GM19467 (cell line): Measurements from ENCODE around the gene ADAMTSL5.
"Not testable (repeated sequence)": the region's sequence is repeated elsewhere in the genome, so short reads cannot be mapped to it uniquely, and the experiment has no call there.

ENCODE experiments used
- ATAC-seq: cut with Tn5 transposase; IDR thresholded peaks from one replicate; pipeline ENCODE4 v1.9.1; 2021; ENCODE audit warnings: mild to moderate bottlenecking, moderate library complexity; ENCODE audit not compliant: unreplicated experiment

ADAMTSL5 gene

GRCh38 chr19:1513499-1514294, 878 bp upstream of the ADAMTSL5 start:
- no peak for ATAC-seq

DNA sequence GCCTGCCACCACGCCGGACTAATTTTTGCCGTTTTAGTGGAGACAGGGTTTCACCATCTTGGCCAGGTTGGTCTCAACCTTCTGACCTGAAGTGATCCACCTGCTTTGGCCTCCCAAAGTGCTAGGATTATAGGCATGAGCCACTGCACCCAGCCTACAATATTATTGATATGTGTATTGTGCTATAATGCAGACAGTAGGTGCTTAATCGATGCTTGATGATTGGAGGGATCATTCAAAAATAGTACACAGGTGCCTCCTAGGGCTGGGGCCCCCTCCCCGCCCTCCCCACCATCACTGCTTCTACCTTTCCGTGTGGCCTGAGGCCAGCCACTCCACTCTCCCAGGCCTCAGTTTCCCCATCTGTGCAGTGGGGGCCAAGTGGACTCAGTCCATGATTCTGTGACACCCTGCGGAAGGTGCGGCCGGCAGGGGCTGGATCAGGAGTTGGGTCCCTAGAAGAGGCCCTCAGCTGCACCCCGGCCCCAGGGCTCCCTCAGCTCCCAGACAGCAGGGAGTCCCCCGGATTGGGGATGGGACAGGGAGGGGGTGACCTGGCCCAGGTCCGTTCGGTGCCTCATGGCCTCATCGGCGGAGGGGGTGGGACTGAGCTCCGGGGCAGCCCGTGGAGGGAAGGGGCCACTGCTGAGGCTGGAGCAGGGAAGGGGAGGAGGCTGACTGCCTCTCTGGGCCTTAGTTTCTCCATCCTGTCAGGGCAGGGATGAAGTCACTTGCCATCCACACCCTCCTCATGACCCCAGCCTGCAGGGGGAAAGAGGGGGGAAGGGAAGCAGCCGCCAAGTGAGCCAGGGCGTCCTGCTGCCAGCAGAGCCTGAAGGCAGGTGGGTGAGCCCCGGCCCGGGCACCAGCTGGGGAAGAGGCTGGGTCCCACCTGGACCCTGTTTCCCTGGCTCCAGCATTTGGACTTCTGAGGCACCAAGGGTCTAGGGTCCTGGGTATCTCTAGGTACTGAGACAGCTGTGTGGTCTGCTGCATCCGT, 1.2 kb downstream of the ADAMTSL5 start:
- ATAC-seq = no peak

DNA sequence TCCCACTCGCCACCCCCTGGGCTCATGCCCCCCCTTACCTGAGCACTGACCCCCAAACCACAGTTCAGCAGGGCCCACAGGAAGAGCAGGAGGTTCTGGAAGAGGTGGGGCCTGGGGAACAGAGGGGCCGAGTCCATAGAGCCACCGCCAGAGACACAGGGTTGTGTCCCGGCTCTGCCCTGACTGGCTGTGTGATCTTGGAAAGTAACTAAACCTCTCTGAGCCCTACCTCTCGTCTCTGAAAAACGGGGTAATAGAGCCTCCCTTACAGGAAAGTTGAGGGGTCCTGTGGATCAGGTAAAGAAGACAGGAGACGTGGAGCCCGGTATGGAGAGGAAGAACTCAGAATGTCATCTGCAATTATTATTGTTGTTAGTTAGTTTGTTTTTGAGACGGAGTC, 2.0 kb downstream of the ADAMTSL5 start:
- no peak for ATAC-seq

DNA sequence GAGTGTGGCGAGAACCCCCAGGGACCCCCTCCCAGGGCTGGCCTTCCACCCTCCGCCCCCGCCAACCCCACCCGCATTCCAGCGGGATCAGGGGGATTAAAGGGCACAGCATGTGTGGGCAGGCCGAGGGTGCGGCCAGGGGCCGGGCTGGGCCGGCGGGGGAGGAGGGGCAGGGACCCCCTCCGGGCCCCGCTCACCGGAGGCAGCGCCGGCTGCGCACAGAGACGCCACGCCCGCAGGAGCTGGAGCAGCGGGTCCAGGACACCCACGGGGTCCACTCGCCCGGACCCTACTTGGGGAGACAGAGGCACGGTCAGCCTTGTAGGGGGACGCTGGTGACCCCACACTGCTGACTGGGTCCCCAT, 2.4 kb downstream of the ADAMTSL5 start:
- no peak for ATAC-seq

GRCh38 chr19:1509602-1510441, 3.0 kb downstream of the ADAMTSL5 start:
- ATAC-seq = no peak

DNA sequence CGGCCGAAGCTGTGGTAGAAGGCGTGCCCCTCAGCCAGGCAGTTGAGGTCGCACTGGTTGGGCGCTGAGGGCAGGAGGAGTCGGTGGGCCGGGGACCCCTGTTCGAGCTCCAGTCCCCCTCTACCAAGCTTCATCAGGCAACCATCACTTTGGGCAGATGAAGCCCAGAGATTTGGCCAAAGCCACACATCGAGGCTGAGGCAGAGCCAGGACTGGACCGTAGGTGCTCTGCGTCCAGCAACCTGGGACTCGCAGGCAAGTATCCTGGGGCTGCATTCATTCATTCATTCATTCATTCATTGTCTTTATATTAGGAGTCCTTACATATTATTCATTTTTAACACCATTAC, 4.3 kb downstream of the ADAMTSL5 start:
- ATAC-seq = no peak

DNA sequence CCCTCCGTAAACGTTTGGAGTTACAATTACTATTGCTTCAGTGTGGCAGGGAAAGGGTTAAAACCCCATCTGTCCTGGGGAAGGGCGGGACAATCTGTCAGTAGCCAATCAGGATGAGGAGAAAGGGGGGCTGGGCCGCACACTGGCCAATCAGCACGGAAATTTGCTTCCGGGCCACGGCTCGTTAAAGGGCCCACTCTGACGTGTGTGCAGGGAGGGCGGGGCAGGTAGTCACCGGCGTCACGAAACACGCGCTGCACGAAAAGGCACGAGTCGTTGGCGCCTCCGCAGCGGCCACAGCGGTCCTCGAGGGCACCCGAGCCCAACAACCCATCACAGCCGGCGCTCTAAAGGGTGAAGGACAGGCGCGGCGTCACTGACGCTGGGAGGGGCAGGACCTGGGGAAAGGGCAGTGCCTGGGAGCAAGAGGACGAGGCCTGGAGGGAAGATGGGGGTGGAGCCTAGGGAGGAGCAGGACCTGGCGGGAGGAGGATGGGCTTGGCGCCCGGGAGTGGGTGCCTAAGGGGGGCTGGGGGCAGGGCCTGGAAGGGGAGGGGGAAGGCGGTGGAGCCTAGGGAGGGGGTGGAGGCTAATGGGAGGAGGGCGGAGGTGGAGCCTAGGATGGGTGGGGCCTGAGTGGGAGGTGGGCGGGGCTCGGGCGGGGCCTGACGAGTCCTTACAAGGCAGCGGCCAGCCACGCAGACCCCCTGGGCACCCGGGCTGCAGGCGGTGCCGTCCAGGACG, 4.9 kb downstream of the ADAMTSL5 start:
- ATAC-seq = no peak

GRCh38 chr19:1507192-1507660, 5.6 kb downstream of the ADAMTSL5 start:
- no peak for ATAC-seq

GRCh38 chr19:1505991-1506881, 6.6 kb downstream of the ADAMTSL5 start:
- no peak for ATAC-seq

- no peak for ATAC-seq
These were observed 7.8 kb downstream of the ADAMTSL5 start for GRCh38 chr19:1505012-1505411.

DNA sequence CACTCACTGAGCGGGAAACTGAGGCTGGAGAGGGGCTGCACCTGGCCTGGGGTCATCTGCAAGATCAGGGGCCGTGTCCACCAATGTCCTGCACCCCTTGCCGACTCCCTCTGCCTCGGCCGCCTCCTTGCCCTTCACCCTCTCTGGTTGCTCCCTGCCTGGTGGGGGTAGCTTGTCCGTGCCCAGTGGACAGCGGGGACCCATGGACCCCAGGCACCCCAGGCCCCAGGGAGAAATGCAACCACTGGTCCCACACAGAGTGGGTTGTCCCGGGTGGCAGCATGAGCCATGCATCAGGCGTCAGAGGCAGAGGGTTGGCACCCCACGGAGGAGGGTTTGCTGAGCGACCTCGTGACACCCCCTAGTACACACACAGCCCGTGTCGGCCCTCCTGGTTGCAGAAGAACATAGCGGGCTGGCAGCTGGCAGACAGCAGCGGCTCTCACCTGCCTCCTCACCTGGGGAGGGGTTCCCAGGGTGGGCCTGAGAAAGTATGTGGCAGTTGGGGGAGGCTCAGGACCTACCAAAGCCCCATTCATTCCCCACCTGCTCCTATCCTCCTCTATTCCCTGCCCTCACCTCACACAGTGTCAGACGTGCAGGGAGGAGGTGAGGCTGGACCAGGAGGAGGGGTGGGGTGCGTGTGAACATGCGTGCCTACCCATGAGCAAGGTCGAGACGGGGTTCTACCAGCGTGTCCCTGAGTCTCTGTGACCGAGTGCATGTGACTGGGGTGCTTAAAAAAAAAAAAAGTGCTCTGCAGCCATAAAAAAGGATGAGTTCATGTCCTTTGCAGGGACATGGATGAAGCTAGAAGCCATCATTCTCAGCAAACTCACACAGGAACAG, 8.7 kb downstream of the ADAMTSL5 start:
- no peak for ATAC-seq

DNA sequence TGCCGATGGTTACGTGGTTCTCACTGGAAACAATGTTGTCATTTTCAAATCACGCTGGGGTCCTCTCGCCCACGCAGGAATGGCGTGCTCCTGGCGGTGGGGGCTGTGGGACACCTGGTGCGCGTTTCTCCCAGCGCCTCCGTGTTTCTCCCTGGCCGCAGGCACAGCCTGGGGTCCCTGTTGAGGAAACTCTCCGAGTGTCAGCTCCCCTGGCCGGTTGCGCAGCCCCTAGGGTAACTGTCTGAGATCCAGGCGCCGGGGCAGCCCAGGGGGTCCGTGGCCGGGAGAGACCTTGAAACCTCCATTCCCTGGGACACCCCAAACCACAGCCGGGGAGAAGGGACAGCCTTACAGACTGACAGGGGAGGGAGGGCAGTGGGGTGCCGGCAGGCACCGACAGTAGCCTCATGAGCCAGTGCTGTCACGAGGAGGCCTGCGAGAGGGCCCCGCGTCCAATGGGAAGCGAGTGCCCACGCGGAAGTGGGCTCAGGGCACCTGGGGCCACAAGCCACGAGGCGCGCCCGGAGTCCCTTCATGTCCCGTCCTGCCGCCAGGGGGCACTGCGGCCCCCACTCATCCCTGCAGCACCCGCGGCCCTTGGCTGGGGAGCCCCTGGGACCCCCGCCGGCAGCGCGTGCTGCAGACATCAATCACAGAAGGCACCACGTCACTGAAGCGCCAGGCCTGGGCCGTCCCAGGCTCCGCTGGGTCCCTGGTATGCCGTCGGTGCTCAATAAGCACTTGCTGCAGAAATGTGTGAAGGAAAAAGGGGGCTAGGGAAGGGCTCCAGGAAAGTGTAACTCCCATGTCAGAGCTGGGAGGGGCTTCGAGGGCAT, 9.5 kb downstream of the ADAMTSL5 start:
- no peak for ATAC-seq

- no peak for ATAC-seq
These were observed 10.3 kb downstream of the ADAMTSL5 start for GRCh38 chr19:1502433-1503088.

DNA sequence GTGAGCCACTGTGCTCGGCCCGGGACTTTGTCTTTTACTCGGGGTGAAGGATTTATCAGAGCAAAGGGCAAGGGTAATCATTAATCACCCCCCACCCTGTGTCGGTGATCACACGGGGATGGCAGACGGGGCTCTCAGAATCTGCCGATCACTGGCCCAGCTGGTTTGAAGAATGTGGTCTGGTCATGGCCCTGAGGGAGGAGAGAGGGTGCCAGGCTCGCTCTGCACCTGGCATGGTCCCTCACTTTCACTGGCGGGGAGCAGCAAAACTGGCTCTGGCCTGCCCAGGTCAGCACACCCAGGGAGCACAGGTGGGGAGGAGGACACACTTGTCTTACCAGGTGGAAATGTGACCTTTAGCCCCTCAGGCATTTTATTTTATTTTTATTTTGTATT, 11.6 kb downstream of the ADAMTSL5 start:
- ATAC-seq = no peak

- not testable (repeated sequence) for ATAC-seq
These were observed 13.6 kb downstream of the ADAMTSL5 start for GRCh38 chr19:1499231-1499630.

DNA sequence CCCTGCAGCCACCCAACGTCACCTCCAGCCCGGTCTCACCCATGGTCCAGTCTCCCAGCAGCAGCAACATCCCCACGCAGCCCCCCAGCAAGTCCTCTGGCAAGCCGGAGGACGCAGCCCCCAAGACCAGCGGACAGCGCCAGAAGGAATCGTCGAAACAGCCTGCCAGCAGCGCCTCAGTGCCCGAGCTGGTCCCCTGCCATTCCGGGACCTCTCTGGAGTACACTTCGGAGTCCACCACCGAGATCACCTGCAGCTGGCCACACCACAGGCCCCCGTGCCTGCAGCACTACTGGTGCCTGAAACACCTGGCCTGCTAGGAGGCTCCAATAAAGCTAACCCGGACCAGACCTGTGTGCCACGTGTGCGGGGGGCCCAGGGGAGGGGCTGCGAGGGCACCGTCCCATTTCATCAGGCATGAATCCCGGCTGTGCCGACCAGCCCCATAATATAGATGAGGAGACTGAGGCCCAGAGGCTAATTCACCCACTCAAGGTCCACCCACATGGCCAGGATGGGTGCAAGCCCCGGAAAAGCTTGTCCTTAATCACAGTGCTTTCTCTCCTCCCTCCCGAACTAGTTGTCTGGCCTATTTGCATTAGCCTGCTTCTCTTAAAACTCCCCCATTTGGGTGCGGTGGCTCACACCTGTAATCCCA, 15.1 kb downstream of the ADAMTSL5 start:
- no peak for ATAC-seq
